Measurements from ENCODE around the gene EHBP1. TPM values are rescaled to one million over a fixed set of nuclear protein-coding genes. Genes with fewer than 3 reads are reported as not detected.

EHBP1 gene
- total and polyA plus RNA-seq, 2 experiments from 2014 or later: 27.2 to 47.9 TPM

DNA sequence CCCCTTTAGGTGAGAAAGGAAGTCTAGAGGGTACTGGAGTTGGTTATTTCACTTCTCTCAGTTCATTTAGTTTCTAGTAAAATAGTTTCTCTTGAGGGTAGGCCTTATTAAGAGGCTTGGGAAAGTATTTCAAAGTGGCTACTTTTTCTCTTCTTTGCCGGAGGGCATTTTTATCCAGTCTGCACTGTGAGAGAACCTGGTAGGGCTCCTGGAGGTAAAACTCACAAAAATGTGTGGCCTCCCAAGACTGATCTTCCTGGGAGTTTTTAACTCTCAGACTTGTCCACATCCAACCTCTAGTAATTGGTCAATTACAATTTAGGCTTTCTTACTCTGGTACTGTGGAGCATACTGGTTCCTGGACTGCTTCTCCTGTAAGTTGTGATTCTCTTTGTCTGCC is 28.0 kb downstream of the EHBP1 start:
- Mint-ChIP-seq H3K4me1 (peaks cover 37% of the 10 kb centered on the region), H3K4me3 (no peak overlapping the region), H3K9me3 (peaks cover 30% of the 10 kb centered on the region), H3K36me3 (ENCODE audit: low read depth) (peaks cover 29% of the 10 kb centered on the region), H3K27me3 (ENCODE audit: insufficient read depth, low read depth, poor library complexity) (no peaks in the 10 kb centered on the region), H3K27ac (peak overlapping the region; percentile 42)
- H3K4me3 ChIP-seq: no peak overlapping the region
- ATAC-seq (no peak), DNase-seq (ENCODE audit: low spot score) (no peak)
- no peaks in the 10 kb centered on the region for H4K20me1 ChIP-seq (replicated peaks; ENCODE audit: insufficient read depth)
- no peak overlapping the region for H3K27ac ChIP-seq (ENCODE audit: low read depth)
- H3K4me2 ChIP-seq: 0 out of 2 replicates have a peak overlapping the region, but pooled peaks have one; percentile 14
- TF ChIP-seq ZNF114 (CRISPR knock-in tag; IDR thresholded peaks at IDR 0.05) (no peak), JUNB (IDR thresholded peaks at IDR 0.05; ENCODE audit: unreplicated experiment) (no peak), ZNF331 (CRISPR knock-in tag; IDR thresholded peaks at IDR 0.05; ENCODE audit: low read depth) (no peak), POLR2AphosphoS5 (IDR thresholded peaks at IDR 0.05; ENCODE audit: low read depth) (no peak), ETS1 (IDR thresholded peaks at IDR 0.05) (no peak), REST (IDR thresholded peaks at IDR 0.05; ENCODE audit: unreplicated experiment) (no peak), EZH2 (IDR thresholded peaks at IDR 0.05; ENCODE audit: low read depth, unreplicated experiment) (no peak), EZH2phosphoT487 (IDR thresholded peaks at IDR 0.05; ENCODE audit: unreplicated experiment) (no peak), NANOG (IDR thresholded peaks at IDR 0.05; ENCODE audit: borderline replicate concordance) (no peak), CREB1 (CRISPR knock-in tag; IDR thresholded peaks at IDR 0.05; ENCODE audit: low read depth) (no peak), STAT1 (IDR thresholded peaks at IDR 0.05; ENCODE audit: unreplicated experiment) (no peak)
- TF ChIP-seq, protein P1, sequence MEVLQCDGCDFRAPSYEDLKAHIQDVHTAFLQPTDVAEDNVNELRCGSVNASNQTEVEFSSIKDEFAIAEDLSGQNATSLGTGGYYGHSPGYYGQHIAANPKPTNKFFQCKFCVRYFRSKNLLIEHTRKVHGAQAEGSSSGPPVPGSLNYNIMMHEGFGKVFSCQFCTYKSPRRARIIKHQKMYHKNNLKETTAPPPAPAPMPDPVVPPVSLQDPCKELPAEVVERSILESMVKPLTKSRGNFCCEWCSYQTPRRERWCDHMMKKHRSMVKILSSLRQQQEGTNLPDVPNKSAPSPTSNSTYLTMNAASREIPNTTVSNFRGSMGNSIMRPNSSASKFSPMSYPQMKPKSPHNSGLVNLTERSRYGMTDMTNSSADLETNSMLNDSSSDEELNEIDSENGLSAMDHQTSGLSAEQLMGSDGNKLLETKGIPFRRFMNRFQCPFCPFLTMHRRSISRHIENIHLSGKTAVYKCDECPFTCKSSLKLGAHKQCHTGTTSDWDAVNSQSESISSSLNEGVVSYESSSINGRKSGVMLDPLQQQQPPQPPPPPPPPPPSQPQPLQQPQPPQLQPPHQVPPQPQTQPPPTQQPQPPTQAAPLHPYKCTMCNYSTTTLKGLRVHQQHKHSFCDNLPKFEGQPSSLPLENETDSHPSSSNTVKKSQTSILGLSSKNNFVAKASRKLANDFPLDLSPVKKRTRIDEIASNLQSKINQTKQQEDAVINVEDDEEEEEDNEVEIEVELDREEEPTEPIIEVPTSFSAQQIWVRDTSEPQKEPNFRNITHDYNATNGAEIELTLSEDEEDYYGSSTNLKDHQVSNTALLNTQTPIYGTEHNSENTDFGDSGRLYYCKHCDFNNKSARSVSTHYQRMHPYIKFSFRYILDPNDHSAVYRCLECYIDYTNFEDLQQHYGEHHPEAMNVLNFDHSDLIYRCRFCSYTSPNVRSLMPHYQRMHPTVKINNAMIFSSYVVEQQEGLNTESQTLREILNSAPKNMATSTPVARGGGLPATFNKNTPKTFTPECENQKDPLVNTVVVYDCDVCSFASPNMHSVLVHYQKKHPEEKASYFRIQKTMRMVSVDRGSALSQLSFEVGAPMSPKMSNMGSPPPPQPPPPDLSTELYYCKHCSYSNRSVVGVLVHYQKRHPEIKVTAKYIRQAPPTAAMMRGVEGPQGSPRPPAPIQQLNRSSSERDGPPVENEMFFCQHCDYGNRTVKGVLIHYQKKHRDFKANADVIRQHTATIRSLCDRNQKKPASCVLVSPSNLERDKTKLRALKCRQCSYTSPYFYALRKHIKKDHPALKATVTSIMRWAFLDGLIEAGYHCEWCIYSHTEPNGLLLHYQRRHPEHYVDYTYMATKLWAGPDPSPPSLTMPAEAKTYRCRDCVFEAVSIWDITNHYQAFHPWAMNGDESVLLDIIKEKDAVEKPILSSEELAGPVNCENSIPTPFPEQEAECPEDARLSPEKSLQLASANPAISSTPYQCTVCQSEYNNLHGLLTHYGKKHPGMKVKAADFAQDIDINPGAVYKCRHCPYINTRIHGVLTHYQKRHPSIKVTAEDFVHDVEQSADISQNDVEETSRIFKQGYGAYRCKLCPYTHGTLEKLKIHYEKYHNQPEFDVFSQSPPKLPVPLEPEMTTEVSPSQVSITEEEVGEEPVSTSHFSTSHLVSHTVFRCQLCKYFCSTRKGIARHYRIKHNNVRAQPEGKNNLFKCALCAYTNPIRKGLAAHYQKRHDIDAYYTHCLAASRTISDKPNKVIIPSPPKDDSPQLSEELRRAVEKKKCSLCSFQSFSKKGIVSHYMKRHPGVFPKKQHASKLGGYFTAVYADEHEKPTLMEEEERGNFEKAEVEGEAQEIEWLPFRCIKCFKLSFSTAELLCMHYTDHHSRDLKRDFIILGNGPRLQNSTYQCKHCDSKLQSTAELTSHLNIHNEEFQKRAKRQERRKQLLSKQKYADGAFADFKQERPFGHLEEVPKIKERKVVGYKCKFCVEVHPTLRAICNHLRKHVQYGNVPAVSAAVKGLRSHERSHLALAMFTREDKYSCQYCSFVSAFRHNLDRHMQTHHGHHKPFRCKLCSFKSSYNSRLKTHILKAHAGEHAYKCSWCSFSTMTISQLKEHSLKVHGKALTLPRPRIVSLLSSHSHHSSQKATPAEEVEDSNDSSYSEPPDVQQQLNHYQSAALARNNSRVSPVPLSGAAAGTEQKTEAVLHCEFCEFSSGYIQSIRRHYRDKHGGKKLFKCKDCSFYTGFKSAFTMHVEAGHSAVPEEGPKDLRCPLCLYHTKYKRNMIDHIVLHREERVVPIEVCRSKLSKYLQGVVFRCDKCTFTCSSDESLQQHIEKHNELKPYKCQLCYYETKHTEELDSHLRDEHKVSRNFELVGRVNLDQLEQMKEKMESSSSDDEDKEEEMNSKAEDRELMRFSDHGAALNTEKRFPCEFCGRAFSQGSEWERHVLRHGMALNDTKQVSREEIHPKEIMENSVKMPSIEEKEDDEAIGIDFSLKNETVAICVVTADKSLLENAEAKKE (CRISPR knock-in tag; IDR thresholded peaks at IDR 0.05): no peak
- TF ChIP-seq, protein P2, sequence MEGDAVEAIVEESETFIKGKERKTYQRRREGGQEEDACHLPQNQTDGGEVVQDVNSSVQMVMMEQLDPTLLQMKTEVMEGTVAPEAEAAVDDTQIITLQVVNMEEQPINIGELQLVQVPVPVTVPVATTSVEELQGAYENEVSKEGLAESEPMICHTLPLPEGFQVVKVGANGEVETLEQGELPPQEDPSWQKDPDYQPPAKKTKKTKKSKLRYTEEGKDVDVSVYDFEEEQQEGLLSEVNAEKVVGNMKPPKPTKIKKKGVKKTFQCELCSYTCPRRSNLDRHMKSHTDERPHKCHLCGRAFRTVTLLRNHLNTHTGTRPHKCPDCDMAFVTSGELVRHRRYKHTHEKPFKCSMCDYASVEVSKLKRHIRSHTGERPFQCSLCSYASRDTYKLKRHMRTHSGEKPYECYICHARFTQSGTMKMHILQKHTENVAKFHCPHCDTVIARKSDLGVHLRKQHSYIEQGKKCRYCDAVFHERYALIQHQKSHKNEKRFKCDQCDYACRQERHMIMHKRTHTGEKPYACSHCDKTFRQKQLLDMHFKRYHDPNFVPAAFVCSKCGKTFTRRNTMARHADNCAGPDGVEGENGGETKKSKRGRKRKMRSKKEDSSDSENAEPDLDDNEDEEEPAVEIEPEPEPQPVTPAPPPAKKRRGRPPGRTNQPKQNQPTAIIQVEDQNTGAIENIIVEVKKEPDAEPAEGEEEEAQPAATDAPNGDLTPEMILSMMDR (conservative IDR thresholded peaks at IDR 0.05; ENCODE audit: low read depth in 2 of 2): no peak
- peaks cover 43% of the 10 kb centered on the region for H3K4me1 ChIP-seq (ENCODE audit: insufficient read depth)
- H3K27me3 ChIP-seq (ENCODE audit: insufficient read depth): no peaks in the 10 kb centered on the region
- H3F3A ChIP-seq (replicated peaks; ENCODE audit: low read depth): no peaks in the 10 kb centered on the region
- no peaks in the 10 kb centered on the region for H3K9me2 ChIP-seq (ENCODE audit: insufficient read depth)
- peaks cover 3% of the 10 kb centered on the region; the same call in 1 of the 2 replicates for H3K36me3 ChIP-seq (ENCODE audit: insufficient read depth)
- H3K79me2 ChIP-seq (replicated peaks; ENCODE audit: insufficient read depth): peaks cover 91% of the 10 kb centered on the region
- H2AFZ ChIP-seq: no peak overlapping the region

Measured in GM23338 (cell line).